ENCODE measurements around the gene EDIL3. TPM values are rescaled to one million over a fixed set of nuclear protein-coding genes. Genes with fewer than 3 reads are reported as not detected.

EDIL3 gene
- total RNA-seq, 2 donors from 2014 or later: not detected

GRCh38 chr5:83924171-83924570, 460.5 kb downstream of the EDIL3 start:
- Mint-ChIP-seq H3K36me3 (ENCODE audit: insufficient read depth in 2 of 2) (no peaks in the 10 kb centered on the region), H3K27me3 (ENCODE audit: low read depth) (no peaks in the 10 kb centered on the region), H3K4me3 (no peak overlapping the region), H3K9me3 (no peaks in the 10 kb centered on the region), H3K4me1 (ENCODE audit: low read depth) (no peaks in the 10 kb centered on the region), H3K27ac (no peak overlapping the region)
- no peak for DNase-seq
- ATAC-seq (replicated peaks in 1 of 2): no peak

DNA sequence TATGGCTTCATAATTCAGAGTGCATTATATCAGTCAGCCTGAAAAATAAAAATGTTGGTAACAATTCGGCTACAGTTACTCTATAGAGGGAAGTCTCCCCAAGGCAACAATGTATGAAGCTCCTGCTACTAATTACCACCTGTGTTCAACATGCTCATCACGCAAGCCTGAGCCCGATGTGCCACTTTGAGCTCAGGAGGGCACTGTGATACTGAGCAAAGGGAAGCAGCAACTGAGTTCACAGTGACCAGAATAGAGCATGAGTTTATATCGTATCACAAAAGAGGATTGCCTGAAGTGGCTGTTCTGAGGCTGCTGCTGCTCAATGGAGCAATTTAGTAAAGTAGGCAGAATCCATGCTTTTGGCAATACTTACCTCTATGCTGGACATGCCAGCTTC, 462.0 kb downstream of the EDIL3 start:
- Mint-ChIP-seq H3K9me3 (no peaks in the 10 kb centered on the region), H3K4me1 (ENCODE audit: low read depth) (no peaks in the 10 kb centered on the region), H3K27ac (no peak overlapping the region), H3K27me3 (ENCODE audit: low read depth) (no peaks in the 10 kb centered on the region), H3K36me3 (ENCODE audit: insufficient read depth in 2 of 2) (no peaks in the 10 kb centered on the region), H3K4me3 (no peak overlapping the region)
- DNase-seq (no peak), ATAC-seq (replicated peaks in 1 of 2) (no peak)

DNA sequence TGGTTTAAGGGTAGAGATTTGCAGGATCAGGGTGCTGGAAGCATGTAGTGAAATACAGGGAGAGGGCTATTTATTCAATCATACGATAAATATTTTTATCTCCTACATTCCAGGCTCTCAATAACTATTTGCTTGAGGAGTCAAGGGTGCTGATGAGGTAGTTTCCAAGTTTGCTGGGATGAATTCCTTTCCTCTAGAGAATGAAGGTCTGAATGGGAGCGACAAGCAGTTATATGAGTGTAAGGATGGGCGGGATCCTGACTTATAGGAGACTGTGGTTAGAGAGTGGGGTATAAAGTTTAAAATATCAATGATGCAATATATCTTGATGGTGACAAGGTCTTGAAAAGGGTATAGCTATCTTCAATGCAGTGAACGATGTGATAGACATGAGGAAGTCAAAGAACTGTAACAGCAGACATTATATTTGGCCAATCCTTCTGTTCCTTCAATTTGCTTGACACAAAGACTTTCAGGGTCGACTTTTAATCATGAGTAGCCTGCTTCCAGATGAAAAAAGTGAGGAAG, 462.9 kb downstream of the EDIL3 start:
- ATAC-seq (replicated peaks in 1 of 2): no peak
- H3K4me1 Mint-ChIP-seq (ENCODE audit: low read depth): no peaks in the 10 kb centered on the region

GRCh38 chr5:83919071-83920041, 465.3 kb downstream of the EDIL3 start:
- ATAC-seq (replicated peaks in 1 of 2): no peak
- Mint-ChIP-seq H3K4me3 (no peak overlapping the region), H3K4me1 (ENCODE audit: low read depth) (no peaks in the 10 kb centered on the region), H3K36me3 (ENCODE audit: insufficient read depth in 2 of 2) (no peaks in the 10 kb centered on the region), H3K27ac (no peak overlapping the region), H3K9me3 (no peaks in the 10 kb centered on the region), H3K27me3 (ENCODE audit: low read depth) (no peaks in the 10 kb centered on the region)
- no peak for DNase-seq

More for the DNA sequence above, 462.9 kb downstream of the EDIL3 start:
- DNase-seq: no peak
- Mint-ChIP-seq H3K36me3 (ENCODE audit: insufficient read depth in 2 of 2) (no peaks in the 10 kb centered on the region), H3K27ac (no peak overlapping the region), H3K4me3 (no peak overlapping the region), H3K27me3 (ENCODE audit: low read depth) (no peaks in the 10 kb centered on the region), H3K9me3 (no peaks in the 10 kb centered on the region)

DNA sequence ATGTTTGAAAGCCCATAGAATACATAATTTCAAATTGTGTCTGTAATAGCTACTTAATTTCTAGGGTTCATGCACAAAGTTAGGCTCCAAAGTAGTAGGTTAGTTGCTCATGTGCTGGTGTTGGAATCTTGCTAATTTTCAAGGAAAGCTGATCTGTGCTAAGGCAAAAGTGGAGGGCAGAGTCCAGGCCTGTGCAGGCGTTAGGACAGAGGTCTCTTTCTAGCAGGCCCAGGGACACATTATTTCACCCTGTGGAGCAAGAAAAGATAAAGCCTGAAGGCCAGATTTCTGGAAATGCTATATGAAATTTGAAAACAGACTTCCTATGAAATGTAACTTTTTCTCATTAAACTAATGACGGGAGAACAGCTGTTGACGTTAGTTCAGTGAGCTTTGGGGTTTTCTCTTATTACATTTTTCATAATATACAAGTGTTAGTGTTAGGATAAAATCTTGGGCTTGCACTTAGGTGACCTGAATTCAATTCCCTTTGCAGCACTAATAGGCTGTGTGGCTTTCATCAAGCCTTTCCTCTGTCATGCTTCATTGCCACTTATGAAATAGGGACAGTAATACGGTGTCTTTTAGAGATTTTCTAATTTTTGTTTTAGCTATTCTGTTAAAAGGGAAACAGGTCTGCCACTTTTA, 467.3 kb downstream of the EDIL3 start:
- no peak overlapping the region for H3K4me3 Mint-ChIP-seq
- no peaks in the 10 kb centered on the region for H3K9me3 Mint-ChIP-seq
- ATAC-seq (replicated peaks in 1 of 2) (no peak), DNase-seq (no peak)
- H3K36me3 Mint-ChIP-seq (ENCODE audit: insufficient read depth in 2 of 2): no peaks in the 10 kb centered on the region
- H3K4me1 Mint-ChIP-seq (ENCODE audit: low read depth): no peaks in the 10 kb centered on the region
- no peaks in the 10 kb centered on the region for H3K27me3 Mint-ChIP-seq (ENCODE audit: low read depth)
- no peak overlapping the region for H3K27ac Mint-ChIP-seq

DNA sequence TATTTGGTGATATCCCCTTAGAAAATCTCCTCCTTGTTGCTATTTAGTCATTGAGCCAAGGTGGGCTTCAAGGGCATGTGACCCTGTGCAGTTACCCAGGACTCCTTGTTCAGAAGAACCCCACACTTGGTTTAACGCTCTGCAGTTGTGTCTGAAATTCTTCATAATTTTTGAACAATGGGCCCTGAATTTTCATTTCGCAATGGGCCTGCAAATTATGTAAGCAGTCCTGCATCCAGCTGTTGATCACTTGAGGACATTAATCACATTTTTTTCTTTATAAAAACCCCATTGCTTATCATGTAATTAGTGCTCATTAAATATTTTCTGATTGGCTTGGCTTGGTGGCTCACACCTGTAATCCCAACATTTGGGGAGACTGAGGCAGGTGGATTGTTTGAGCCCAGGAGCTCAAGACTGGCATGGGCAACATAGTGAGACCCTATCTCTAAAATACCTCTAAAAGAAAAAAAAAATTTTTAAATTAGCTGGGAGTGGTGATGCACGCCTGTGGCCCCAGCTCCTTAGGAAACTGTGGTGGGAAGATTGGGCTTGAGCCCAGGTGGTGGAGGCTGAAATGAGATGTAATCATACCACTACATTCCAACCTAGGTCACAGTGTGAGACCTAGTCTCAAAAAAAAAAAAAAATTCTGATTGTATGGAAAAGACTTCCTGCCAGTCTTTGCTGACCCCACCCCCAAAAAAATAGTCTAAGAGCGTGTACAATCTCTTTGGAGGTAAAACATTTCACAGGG, 469.8 kb downstream of the EDIL3 start:
- no peak for DNase-seq
- Mint-ChIP-seq H3K27ac (no peak overlapping the region), H3K27me3 (ENCODE audit: low read depth) (no peaks in the 10 kb centered on the region), H3K36me3 (ENCODE audit: insufficient read depth in 2 of 2) (no peaks in the 10 kb centered on the region), H3K4me3 (no peak overlapping the region), H3K4me1 (ENCODE audit: low read depth) (no peaks in the 10 kb centered on the region), H3K9me3 (no peaks in the 10 kb centered on the region)
- no peak for ATAC-seq (replicated peaks in 1 of 2)

- DNase-seq (no peak), ATAC-seq (replicated peaks in 1 of 2) (no peak)
- no peak overlapping the region for H3K4me3 Mint-ChIP-seq
- H3K27me3 Mint-ChIP-seq (ENCODE audit: low read depth): no peaks in the 10 kb centered on the region
- H3K4me1 Mint-ChIP-seq (ENCODE audit: low read depth): no peaks in the 10 kb centered on the region
- H3K9me3 Mint-ChIP-seq: no peaks in the 10 kb centered on the region
- no peaks in the 10 kb centered on the region for H3K36me3 Mint-ChIP-seq (ENCODE audit: insufficient read depth in 2 of 2)
- no peak overlapping the region for H3K27ac Mint-ChIP-seq
Measured at GRCh38 chr5:83914199-83914598, 470.5 kb downstream of the EDIL3 start.

DNA sequence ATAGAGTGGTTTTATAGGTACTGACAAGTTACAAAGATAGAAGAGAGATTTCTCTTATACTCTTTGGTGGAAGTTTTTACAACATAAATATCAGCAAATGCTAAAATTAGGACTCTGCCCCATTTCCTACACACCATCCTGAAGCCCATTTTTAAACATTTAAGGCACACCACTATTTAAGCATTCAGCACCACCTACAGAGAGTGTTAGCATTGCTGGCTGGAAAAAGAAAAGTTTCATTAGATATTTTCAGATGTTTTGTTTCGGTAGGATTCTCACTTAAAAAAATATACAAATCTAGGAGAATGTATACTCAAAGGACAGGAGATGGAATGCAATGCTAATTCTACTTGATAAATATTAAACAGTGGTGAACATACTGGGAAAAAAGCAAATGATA, 471.1 kb downstream of the EDIL3 start:
- Mint-ChIP-seq H3K4me1 (ENCODE audit: low read depth) (no peaks in the 10 kb centered on the region), H3K36me3 (ENCODE audit: insufficient read depth in 2 of 2) (no peaks in the 10 kb centered on the region), H3K4me3 (no peak overlapping the region), H3K27me3 (ENCODE audit: low read depth) (no peaks in the 10 kb centered on the region), H3K9me3 (no peaks in the 10 kb centered on the region), H3K27ac (no peak overlapping the region)
- ATAC-seq (replicated peaks in 1 of 2): no peak
- DNase-seq: no peak

DNA sequence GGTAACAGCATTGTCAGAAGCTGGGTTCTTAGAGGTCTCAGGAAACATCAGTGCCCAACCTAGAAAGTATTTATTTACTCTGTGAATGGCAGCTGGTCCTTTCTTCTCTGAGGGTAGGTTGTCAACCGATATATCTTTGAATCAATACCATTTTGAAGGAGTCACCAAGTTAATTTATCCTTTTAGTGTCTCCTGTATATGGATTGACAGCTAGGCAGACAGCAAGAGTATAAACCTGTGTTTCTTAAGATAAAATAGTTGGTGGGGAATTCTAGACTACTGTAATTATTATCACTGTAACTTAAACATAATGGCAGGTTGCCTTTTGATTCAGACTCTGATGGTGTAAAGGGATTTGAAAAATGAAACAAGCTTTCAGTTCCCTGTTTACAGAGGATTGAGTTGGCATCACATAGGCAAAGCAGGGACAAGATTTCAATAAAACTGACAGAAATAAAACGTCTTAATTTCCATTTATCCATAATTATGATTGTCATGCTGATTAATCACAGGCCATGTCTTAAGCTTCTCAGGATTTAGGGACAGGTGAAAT, 473.2 kb downstream of the EDIL3 start:
- no peak for ATAC-seq (replicated peaks in 1 of 2)
- Mint-ChIP-seq H3K36me3 (ENCODE audit: insufficient read depth in 2 of 2) (no peaks in the 10 kb centered on the region), H3K4me3 (no peak overlapping the region), H3K9me3 (no peaks in the 10 kb centered on the region), H3K4me1 (ENCODE audit: low read depth) (no peaks in the 10 kb centered on the region), H3K27ac (no peak overlapping the region), H3K27me3 (ENCODE audit: low read depth) (no peaks in the 10 kb centered on the region)
- DNase-seq: no peak

DNA sequence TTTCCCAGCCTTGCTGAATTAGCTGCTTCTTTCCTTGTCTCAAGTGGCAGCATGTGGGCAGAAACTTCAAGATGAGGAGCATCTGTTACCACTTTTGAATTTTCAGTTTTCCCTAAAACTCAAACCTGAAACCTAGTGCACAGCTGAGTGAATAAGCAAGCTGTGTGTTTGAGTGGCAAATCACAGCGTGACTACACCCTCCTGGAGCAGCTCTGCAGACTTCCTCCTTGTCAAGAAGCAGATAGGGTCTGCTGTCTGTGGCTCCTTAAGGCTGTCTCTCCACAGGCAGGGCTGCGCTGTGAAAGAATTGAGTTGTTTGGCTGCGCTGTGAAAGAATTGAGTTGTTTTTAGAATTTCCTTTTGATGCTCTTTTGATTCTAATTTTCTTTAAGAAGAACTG, 484.4 kb downstream of the EDIL3 start:
- Mint-ChIP-seq H3K9me3 (peaks cover 0 to 2% of the 10 kb centered on the region in 2 donors), H3K36me3 (ENCODE audit: insufficient read depth in 2 of 2) (no peaks in the 10 kb centered on the region), H3K4me1 (ENCODE audit: low read depth) (no peaks in the 10 kb centered on the region), H3K27me3 (ENCODE audit: low read depth) (no peaks in the 10 kb centered on the region), H3K4me3 (no peak overlapping the region), H3K27ac (no peak overlapping the region)
- DNase-seq: no peak
- no peak for ATAC-seq (replicated peaks in 1 of 2)

DNA sequence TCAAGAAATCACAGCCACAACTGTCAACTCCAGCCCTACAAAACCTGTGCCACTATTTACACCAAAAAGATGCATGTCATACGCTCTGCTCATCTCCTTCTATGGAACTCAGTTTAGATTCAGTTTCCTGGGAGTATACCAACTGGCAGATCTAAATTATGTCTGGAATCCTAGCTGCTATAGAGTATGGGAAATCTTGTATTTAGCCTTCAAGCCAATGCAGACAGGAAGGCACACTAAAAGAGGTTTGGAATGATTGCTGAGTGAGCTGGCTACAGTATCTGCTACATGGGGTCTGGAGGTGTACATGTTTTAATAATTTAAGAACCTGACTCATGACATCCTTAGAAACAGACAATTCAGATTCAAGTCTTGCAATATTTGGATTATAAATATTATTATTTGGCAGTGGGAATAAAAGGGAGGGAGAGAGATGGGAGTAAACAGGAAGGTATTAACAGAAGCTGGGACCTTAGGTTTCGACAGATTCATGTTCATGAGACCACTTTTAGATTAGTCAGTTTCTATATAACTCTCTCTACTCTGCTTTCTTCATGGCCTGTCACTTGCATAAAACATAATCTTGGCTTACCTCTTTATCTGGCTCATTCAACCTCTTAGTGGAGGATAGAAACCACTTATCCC, 485.2 kb downstream of the EDIL3 start:
- ATAC-seq (replicated peaks in 1 of 2): no peak
- Mint-ChIP-seq H3K4me3 (no peak overlapping the region), H3K27ac (no peak overlapping the region), H3K27me3 (ENCODE audit: low read depth) (no peaks in the 10 kb centered on the region), H3K36me3 (ENCODE audit: insufficient read depth in 2 of 2) (no peaks in the 10 kb centered on the region), H3K9me3 (peaks cover 0 to 2% of the 10 kb centered on the region in 2 donors), H3K4me1 (ENCODE audit: low read depth) (no peaks in the 10 kb centered on the region)
- DNase-seq: no peak

DNA sequence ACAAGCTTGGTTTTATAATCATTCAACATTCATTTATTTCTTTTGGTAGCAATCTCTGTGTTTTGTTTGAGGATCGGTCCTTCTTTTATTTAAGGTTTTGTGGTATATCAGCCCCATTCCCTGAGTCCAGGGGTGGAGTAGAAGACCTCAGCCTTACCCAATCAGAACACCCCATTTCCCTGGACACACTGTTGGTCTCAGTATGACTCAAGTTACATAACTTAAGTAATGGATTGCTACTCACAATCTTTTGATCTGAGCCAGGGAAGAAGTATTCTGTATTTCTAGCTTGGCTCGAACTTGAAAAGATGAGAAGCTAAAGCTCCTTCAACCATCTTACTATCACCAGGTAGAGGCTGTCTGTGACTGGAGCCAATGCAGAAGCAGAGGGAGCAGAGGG, 488.8 kb downstream of the EDIL3 start:
- no peaks in the 10 kb centered on the region for H3K4me1 Mint-ChIP-seq (ENCODE audit: low read depth)
- DNase-seq (no peak), ATAC-seq (replicated peaks in 1 of 2) (no peak)
- H3K27ac Mint-ChIP-seq: no peak overlapping the region
- H3K4me3 Mint-ChIP-seq: no peak overlapping the region
- H3K36me3 Mint-ChIP-seq (ENCODE audit: insufficient read depth in 2 of 2): no peaks in the 10 kb centered on the region
- H3K9me3 Mint-ChIP-seq: no peaks in the 10 kb centered on the region
- no peaks in the 10 kb centered on the region for H3K27me3 Mint-ChIP-seq (ENCODE audit: low read depth)
